MM.1S (cell line): Measurements from ENCODE around the gene LNP1.

Experiments used
- DNase-seq: peaks from one replicate; pipeline ENCODE4 v3.0.0-alpha.2; 2015
- H2AFZ ChIP-seq: fragments of 300-600 bp; sonication (generic); 2 replicates; pipeline ENCODE4 v1.6.0; 2016; ENCODE audit warnings: antibody characterized with exemption, low read length
- H3F3A ChIP-seq: fragments of 300-600 bp; sonication (generic); 2 replicates; pipeline ENCODE4 v1.6.1; 2016; ENCODE audit warnings: mild to moderate bottlenecking, antibody characterized with exemption, low read length, moderate library complexity, mixed read lengths; ENCODE audit not compliant: insufficient read depth
- H3K27ac ChIP-seq: fragments of 300-600 bp; sonication (generic); 2 replicates; pipeline ENCODE4 v1.5.1; 2016; ENCODE audit warnings: mild to moderate bottlenecking, low read length
- H3K27me3 ChIP-seq: fragments of 300-600 bp; sonication (generic); replicated peaks from 2 replicates; pipeline ENCODE4 v1.6.0; 2016; ENCODE audit warnings: low read length; ENCODE audit not compliant: insufficient read depth
- H3K36me3 ChIP-seq: fragments of 300-600 bp; sonication (generic); replicated peaks from 2 replicates; pipeline ENCODE4 v1.6.1; 2016; ENCODE audit warnings: mild to moderate bottlenecking, low read length, mixed read lengths; ENCODE audit not compliant: insufficient read depth
- H3K4me1 ChIP-seq: fragments of 300-600 bp; sonication (generic); 2 replicates; pipeline ENCODE4 v1.6.1; 2016; ENCODE audit warnings: low read length, mixed read lengths
- H3K4me2 ChIP-seq: fragments of 300-600 bp; sonication (generic); 2 replicates; pipeline ENCODE4 v1.6.0; 2016; ENCODE audit warnings: low read depth, low read length
- H3K4me3 ChIP-seq: fragments of 300-600 bp; sonication (generic); 2 replicates; pipeline ENCODE4 v1.5.1; 2016; ENCODE audit warnings: low read length, mixed read lengths
- H3K79me2 ChIP-seq: fragments of 300-600 bp; sonication (generic); 2 replicates; pipeline ENCODE4 v1.6.1; 2016; ENCODE audit warnings: mixed run types, low read length, mixed read lengths
- H3K9ac ChIP-seq: fragments of 300-600 bp; sonication (generic); 2 replicates; pipeline ENCODE4 v1.6.1; 2016; ENCODE audit warnings: low read length, mixed read lengths
- H3K9me2 ChIP-seq: fragments of 300-600 bp; sonication (generic); replicated peaks from 2 replicates; pipeline ENCODE4 v1.6.1; 2016; ENCODE audit warnings: mild to moderate bottlenecking, low read length, mixed read lengths; ENCODE audit not compliant: insufficient read depth
- H3K9me3 ChIP-seq: fragments of 300-600 bp; sonication (generic); replicated peaks from 2 replicates; pipeline ENCODE4 v1.6.1; 2016; ENCODE audit warnings: mild to moderate bottlenecking, low read length, mixed read lengths; ENCODE audit not compliant: insufficient read depth
- H4K20me1 ChIP-seq: fragments of 300-600 bp; sonication (generic); 2 replicates; pipeline ENCODE4 v1.6.1; 2016; ENCODE audit warnings: mild to moderate bottlenecking, low read length, moderate library complexity, mixed read lengths; ENCODE audit not compliant: insufficient read depth
- CTCF ChIP-seq: fragments of 300-600 bp; sonication (generic); IDR thresholded peaks from 2 replicates; pipeline ENCODE4 v1.5.1; 2016; ENCODE audit warnings: antibody characterized with exemption, low read length, mixed read lengths
- EZH2 ChIP-seq: fragments of 300-600 bp; sonication (generic); optimal IDR thresholded peaks from 2 replicates; pipeline ENCODE3; 2017; ENCODE audit warnings: low read depth, mild to moderate bottlenecking, antibody characterized with exemption, low read length, mixed read lengths
- EZH2phosphoT487 ChIP-seq: fragments of 300-600 bp; sonication (generic); IDR thresholded peaks from 2 replicates; pipeline ENCODE4 v1.6.1; 2018; ENCODE audit warnings: antibody characterized with exemption, low read length

LNP1 gene

GRCh38 chr3:100413613-100414012, 12.3 kb downstream of the LNP1 start:
- no peaks in the 10 kb centered on the region for H3K79me2 ChIP-seq
- no peak overlapping the region for H3K9ac ChIP-seq

GRCh38 chr3:100416176-100416575, 14.8 kb downstream of the LNP1 start:
- H3K79me2 ChIP-seq = no peaks in the 10 kb centered on the region
- TF ChIP-seq EZH2phosphoT487 = no peak
- TF ChIP-seq CTCF = no peak
- no peak for TF ChIP-seq EZH2
- no peak overlapping the region for H3K27ac ChIP-seq
- H4K20me1 ChIP-seq = no peaks in the 10 kb centered on the region
- no peaks in the 10 kb centered on the region for H3K4me1 ChIP-seq
- no peaks in the 10 kb centered on the region for H3F3A ChIP-seq
- H2AFZ ChIP-seq = no peak overlapping the region
- H3K9me2 ChIP-seq = no peaks in the 10 kb centered on the region
- no peaks in the 10 kb centered on the region for H3K27me3 ChIP-seq
- H3K9ac ChIP-seq = no peak overlapping the region
- H3K9me3 ChIP-seq = no peaks in the 10 kb centered on the region
- H3K4me3 ChIP-seq = no peak overlapping the region
- DNase-seq = no peak
- no peak overlapping the region for H3K4me2 ChIP-seq
- H3K36me3 ChIP-seq = no peaks in the 10 kb centered on the region

More at GRCh38 chr3:100413613-100414012, 12.3 kb downstream of the LNP1 start:
- no peaks in the 10 kb centered on the region for H3K27me3 ChIP-seq
- no peaks in the 10 kb centered on the region for H4K20me1 ChIP-seq
- no peak for DNase-seq
- H3K36me3 ChIP-seq = no peaks in the 10 kb centered on the region
- no peaks in the 10 kb centered on the region for H3K4me1 ChIP-seq
- H3K27ac ChIP-seq = no peak overlapping the region
- TF ChIP-seq CTCF (no peak), EZH2phosphoT487 (no peak)
- no peak overlapping the region for H3K4me2 ChIP-seq
- H2AFZ ChIP-seq = no peak overlapping the region
- H3F3A ChIP-seq = no peaks in the 10 kb centered on the region
- no peak overlapping the region for H3K4me3 ChIP-seq
- no peaks in the 10 kb centered on the region for H3K9me3 ChIP-seq
- no peaks in the 10 kb centered on the region for H3K9me2 ChIP-seq

GRCh38 chr3:100416863-100417262, 15.5 kb downstream of the LNP1 start:
- no peaks in the 10 kb centered on the region for H4K20me1 ChIP-seq
- no peak overlapping the region for H2AFZ ChIP-seq
- no peaks in the 10 kb centered on the region for H3F3A ChIP-seq
- H3K27ac ChIP-seq = no peak overlapping the region
- TF ChIP-seq EZH2 (no peak), EZH2phosphoT487 (no peak), CTCF (no peak)
- no peaks in the 10 kb centered on the region for H3K9me3 ChIP-seq
- H3K79me2 ChIP-seq = no peaks in the 10 kb centered on the region
- no peaks in the 10 kb centered on the region for H3K4me1 ChIP-seq
- H3K9me2 ChIP-seq = no peaks in the 10 kb centered on the region
- H3K4me3 ChIP-seq = no peak overlapping the region
- no peak overlapping the region for H3K4me2 ChIP-seq
- no peak for DNase-seq
- no peaks in the 10 kb centered on the region for H3K27me3 ChIP-seq
- H3K9ac ChIP-seq = no peak overlapping the region
- no peaks in the 10 kb centered on the region for H3K36me3 ChIP-seq

- H3K4me2 ChIP-seq = no peak overlapping the region
- no peaks in the 10 kb centered on the region for H3K9me2 ChIP-seq
- H2AFZ ChIP-seq = no peak overlapping the region
- H3K27me3 ChIP-seq = no peaks in the 10 kb centered on the region
- H3K9ac ChIP-seq = no peak overlapping the region
- no peaks in the 10 kb centered on the region for H3F3A ChIP-seq
- DNase-seq = no peak
- H3K27ac ChIP-seq = no peak overlapping the region
- H3K79me2 ChIP-seq = no peaks in the 10 kb centered on the region
- H3K4me3 ChIP-seq = no peak overlapping the region
- H4K20me1 ChIP-seq = no peaks in the 10 kb centered on the region
- no peaks in the 10 kb centered on the region for H3K9me3 ChIP-seq
- no peaks in the 10 kb centered on the region for H3K36me3 ChIP-seq
- no peaks in the 10 kb centered on the region for H3K4me1 ChIP-seq
- no peak for TF ChIP-seq EZH2
- no peak for TF ChIP-seq CTCF
- no peak for TF ChIP-seq EZH2phosphoT487
Observed at GRCh38 chr3:100419406-100419805, 18.1 kb downstream of the LNP1 start.
